HG03064 (cell line): ENCODE measurements around the gene MCM8.

Experiments used
- ATAC-seq: cut with Tn5 transposase; IDR thresholded peaks from one replicate; pipeline ENCODE4 v1.9.1; 2021; ENCODE audit warnings: low read depth; ENCODE audit not compliant: unreplicated experiment

The MCM8 gene

DNA sequence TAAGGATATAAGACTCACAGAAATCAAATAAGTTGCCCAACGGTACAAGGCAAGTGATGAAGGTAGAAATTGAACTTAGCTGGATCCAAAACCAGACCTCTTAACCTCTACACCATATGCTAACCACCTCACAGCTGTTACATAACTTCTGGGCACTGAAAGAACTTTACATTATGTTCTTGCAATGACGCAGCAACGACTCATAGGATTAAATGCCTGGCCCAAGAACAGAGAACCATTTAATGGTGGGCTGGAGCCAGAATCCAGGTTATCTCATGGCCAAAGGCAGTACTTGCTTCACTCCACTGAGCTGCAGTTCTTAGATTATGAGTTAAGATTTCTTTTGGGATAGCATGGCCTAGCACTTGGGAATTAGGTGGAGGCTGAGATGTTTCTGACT is 4.5 kb upstream of the MCM8 start:
- no peak for ATAC-seq

DNA sequence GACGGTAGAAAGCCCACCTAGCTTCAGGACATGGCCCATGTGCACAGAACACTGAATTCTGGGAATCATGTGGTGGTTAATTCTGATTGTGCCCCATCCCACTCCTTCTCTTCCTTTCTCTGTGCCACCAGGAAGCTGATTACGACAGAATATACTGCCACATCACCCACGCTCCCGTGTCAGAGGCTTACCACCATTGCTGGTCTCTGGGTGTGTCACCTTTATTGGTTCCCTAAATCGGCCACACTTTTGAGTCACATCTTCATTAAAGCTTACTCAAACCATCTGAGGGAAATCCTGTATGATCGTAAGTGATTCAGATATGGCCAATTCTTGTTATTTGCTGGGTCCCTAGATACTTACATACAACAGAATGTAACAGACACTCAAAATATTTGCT is 3.2 kb upstream of the MCM8 start:
- ATAC-seq = no peak

DNA sequence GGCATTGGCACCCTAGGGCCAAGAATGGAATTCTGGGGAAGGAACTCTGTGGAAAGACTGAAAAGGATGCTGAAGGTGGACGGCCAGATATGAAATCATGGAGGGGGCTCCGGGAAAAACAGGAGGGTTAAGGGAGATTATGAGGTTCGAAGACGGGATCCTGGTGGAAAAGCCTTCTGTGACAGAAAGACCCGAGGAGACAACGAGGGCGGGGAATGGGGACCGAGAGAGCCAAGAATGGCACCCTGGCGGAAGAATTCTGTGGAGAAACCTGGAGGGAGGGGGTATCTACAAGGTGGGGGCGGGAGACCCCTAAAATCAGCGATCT is 545 bp upstream of the MCM8 start:
- ATAC-seq = no peak

DNA sequence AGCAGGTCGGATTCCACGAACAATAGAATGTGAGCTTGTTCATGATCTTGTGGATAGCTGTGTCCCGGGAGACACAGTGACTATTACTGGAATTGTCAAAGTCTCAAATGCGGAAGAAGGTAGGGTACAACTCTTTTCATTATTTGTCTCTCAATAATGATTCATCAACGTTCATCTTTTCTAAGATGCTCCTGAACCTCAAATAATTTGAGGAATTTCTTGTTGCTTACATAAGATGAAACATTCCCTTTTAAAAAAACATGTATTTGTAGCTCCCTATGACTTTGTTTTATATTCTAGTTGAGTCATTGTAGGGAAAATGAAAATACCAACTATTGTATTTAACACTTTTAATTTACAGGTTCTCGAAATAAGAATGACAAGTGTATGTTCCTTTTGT is 17.0 kb downstream of the MCM8 start:
- ATAC-seq = no peak

DNA sequence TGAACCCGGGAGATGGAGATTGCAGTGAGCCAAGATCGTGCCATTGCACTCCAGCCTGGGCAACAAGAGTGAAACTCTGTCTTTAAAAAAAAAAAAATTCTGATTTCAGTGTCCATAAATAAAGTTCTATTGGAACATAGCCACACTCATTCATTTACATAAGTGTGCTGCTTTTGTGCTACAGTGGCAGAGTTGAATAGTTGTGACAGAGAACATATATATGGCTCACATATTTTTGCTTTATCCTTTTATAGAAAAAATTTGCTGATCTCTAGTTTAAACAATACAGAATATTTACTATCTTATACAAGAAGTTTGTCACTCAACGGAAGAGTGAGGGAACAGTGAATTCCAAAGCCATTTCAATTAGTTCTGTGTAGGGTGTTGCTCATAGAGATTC is 18.0 kb downstream of the MCM8 start:
- no peak for ATAC-seq

DNA sequence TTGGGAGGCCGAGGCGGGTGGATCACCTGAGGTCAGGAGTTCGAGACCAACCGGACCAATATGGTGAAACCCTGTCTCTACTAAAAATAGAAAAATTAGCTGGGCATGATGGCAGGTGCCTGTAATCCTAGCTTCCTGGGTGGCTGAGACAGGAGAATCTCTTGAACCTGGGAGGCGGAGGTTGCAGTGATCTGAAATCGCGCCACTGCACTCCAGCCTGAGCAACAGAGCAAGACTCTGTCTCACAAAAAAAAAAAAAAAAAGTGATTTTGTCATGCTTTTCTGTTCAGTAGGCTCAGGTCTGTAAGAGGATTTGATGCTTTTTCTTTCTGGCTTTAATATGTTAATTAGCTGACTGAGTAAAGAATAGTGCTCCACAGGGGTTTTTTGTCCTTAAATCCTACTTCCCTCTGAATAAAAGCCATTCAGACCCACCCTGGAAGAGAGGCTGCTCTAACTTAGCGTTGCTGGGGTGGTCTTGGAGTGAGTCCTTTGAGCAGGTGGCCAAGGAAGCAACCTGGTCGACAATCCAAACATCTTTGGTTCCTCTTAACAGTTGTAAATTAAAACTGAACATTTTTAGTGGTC is 19.0 kb downstream of the MCM8 start:
- no peak for ATAC-seq

- ATAC-seq = no peak
Observed at GRCh38 chr20:5969940-5970339, 19.5 kb downstream of the MCM8 start.

DNA sequence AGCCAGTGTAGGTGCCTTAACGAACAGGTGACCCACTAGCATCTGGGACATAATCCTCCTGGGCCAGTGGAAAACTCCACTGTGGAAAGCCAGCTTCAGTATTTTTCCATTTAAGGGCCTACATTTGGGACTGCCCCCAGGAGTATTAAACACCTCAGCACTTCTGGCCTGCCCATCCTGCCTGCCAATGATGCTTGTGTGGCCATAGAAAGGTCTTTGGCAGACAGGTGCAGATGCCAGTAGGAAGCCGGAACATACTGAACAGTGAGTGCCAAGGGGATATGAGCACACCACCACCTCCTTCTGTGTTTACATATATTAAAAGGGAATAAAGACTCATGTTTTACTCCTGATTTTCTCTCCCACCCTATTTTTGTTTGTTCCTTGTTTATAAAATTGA is 19.9 kb downstream of the MCM8 start:
- no peak for ATAC-seq

DNA sequence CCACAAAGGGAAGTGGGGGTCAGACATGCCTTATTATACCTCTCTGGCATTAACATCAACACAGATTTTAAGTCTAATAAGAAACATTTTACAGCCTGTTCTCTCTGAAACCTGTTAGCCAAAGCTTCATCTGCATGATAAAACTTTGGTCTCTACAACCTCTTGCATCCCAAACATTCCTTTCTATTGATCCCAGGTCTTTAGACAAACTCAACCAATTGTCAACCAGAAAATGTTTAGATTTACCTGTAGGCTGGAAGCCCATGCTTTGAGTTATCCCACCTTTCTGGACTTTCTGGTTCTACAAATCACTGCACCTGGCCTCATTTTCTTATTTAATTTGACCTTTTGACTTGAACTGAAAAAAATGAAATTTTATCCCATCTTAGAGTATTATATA is 20.8 kb downstream of the MCM8 start:
- ATAC-seq = no peak

- no peak for ATAC-seq
Observed at GRCh38 chr20:5973172-5973571, 22.7 kb downstream of the MCM8 start.

DNA sequence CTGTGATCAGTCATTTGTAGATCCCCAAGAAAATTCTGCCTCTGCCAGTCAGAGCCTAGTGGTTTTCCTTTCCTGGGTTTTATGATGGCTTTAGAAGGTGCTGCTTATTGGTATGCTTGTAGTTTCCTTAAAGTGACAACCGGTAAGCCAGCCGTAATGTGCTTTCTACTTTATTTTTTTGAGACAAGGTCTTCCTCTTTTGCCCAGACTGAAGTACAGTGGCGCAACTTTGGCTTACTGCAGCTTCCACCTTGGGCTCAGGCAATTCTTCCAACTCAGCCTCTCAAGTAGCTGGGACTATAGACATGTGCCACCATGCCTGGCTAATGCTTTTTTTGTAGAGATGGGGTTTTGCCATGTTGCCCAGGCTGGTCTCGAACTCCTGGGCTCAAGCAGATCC is 23.5 kb downstream of the MCM8 start:
- ATAC-seq = no peak

- ATAC-seq = no peak
Observed at GRCh38 chr20:5974531-5974930, 24.1 kb downstream of the MCM8 start.

GRCh38 chr20:5975778-5976177 is 25.3 kb downstream of the MCM8 start:
- no peak for ATAC-seq

GRCh38 chr20:5977223-5977622 is 26.8 kb downstream of the MCM8 start:
- no peak for ATAC-seq

DNA sequence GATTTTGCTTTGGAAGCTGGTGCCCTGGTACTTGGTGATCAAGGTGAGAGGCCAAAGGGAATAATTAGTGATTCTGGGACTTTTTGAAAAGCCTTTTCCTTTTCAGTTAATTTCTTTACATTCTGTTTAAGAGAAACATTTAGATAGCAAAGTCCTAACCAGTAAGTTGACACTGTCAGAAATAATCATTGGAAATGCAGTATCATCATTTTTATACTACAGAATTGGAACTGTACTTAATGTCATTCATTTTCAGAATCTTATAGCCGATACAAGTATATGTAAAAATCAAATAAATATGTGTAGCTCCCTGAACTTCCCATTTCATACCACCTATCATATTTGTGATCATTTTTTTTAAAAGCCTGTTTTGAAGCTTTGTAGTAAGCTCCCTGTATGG is 27.5 kb downstream of the MCM8 start:
- ATAC-seq = no peak

GRCh38 chr20:5979801-5980200 is 29.3 kb downstream of the MCM8 start:
- ATAC-seq = no peak

DNA sequence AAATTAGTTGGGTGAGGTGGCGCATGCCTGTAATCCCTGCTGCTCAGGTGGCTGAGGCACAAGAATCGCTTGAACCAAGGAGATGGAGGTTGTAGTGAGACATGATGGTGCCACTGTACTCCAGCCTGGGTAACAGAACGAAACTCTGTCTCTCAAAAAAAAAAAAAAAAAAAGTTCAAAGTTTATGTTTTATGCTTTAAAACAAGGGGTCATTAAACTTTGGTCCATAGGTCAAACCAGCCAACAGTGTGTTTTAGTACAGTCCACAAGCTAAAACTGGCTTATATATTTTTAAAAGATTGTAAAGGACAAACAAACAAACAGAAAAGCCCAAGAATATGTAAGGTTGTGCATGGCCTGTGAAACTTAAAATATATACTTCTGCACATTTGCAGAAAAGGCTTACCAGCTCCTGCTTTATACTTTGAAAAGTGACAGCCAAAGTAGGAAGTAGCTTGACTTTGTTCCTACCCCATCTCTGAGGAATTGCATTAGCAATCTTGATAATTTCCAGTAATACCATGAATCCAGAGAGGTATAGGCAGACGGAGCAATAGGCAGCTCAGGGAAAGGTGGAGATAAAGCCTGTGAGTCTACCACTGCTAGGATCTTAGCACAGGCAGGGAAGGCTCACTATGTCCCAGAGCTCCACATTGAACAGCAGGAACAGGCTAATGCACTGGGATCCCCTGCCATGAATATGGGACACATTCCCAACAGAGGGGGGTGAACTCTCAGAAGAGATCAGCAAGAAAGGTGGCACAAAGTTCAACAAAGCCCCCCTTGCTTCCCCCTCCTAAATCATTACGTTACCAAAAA is 30.5 kb downstream of the MCM8 start:
- no peak for ATAC-seq

GRCh38 chr20:5987383-5987782 is 36.9 kb downstream of the MCM8 start:
- ATAC-seq = no peak

DNA sequence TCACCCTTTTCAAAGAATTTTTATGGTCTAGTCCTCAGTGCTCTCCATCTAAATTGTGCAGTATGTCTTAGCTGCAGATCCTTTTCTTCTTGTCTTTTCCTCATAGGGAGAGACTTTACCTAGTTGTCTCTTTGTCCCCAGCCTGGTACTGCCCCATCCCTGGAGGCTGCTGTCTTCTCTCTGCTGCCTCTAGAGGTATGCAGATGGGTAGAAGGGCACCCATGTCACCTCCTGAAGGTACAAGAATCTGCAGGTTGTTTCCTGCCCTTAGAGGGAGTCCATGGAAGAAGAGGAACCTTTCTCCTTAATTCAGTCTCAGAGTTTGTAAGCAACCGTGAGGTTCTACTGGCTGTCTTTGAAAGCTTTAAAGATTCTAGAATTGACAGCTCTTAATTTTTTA is 39.1 kb downstream of the MCM8 start:
- no peak for ATAC-seq

GRCh38 chr20:5990946-5991345 is 40.5 kb downstream of the MCM8 start:
- ATAC-seq = no peak

GRCh38 chr20:5991623-5992441 is 41.4 kb downstream of the MCM8 start:
- no peak for ATAC-seq

- ATAC-seq = peak; percentile 88
Observed at GRCh38 chr20:5996765-5997164, 46.3 kb downstream of the MCM8 start.
